ENCODE results near the gene ZNF346. TPM values are rescaled to one million over a fixed set of nuclear protein-coding genes. Genes with fewer than 3 reads are reported as not detected.

ZNF346 gene
- 5.4 and 13.4 TPM in 2 replicates for total RNA-seq

GRCh38 chr5:177022386-177023302 is at the start of gene ZNF346:
Gene ZNF346, plus strand, starts transcription at chr5:177022696. Its CDS starts 43 bp downstream, at chr5:177022739.

GRCh38 chr5:177006265-177006972 is 16.1 kb upstream of the ZNF346 start, which contains the start of gene UIMC1:
Gene UIMC1, minus strand, starts transcription at chr5:177006779. Its CDS starts 24,164 bp downstream, at chr5:176982615.

GRCh38 chr5:177086654-177087397 is 64.3 kb downstream of the ZNF346 start, which contains the start of gene FGFR4:
Gene FGFR4, plus strand, starts transcription at chr5:177086915. Its CDS starts 2,688 bp downstream, at chr5:177089603.

Other genes with a start within 250 kb of the ZNF346 start
- gene UNC5A, start 212.1 kb upstream of the ZNF346 start, total RNA-seq = 0.08 and 0.16 TPM in 2 replicates
- not detected in 2 replicates for gene HK3, start 123.3 kb upstream of the ZNF346 start, total RNA-seq
- gene UIMC1, start 15.9 kb upstream of the ZNF346 start, total RNA-seq = 19.7 and 24.3 TPM in 2 replicates
- 6.0 and 8.5 TPM in 2 replicates for gene FGFR4, start 64.2 kb downstream of the ZNF346 start, total RNA-seq
- gene NSD1, start 111.1 kb downstream of the ZNF346 start, total RNA-seq = 17.9 and 18.1 TPM in 2 replicates

All from hair follicular keratinocyte (primary cell).